OCI-LY1 (cell line): Measurements from ENCODE around the gene BCL7B.

Experiments
- CTCF ChIP-seq: fragments of 200-600 bp; sonication (generic), shearing (Covaris generic); IDR thresholded peaks from 2 replicates; pipeline ENCODE4 v1.5.1; 2017; ENCODE audit warnings: mild to moderate bottlenecking, antibody characterized with exemption, low read length, moderate library complexity, mixed read lengths
- EZH2 ChIP-seq: fragments of 200-600 bp; sonication (generic), shearing (Covaris generic); IDR thresholded peaks from 2 replicates; pipeline ENCODE4 v1.8.0; 2017; ENCODE audit warnings: borderline replicate concordance, mixed run types, mild to moderate bottlenecking, antibody characterized with exemption, low read length, moderate library complexity, mixed read lengths

GRCh38 chr7:73570977-73571376 is 13.5 kb upstream of the BCL7B start:
- TF ChIP-seq CTCF (no peak), EZH2 (no peak)
